GM18520 (cell line): ENCODE measurements around the gene RASGRP3.
A peak's percentile ranks its signal among the peaks of the same experiment; 100 is the strongest.

Experiments used
- ATAC-seq: cut with Tn5 transposase; IDR thresholded peaks from one replicate; pipeline ENCODE4 v1.9.1; 2021; ENCODE audit not compliant: unreplicated experiment

RASGRP3 gene

GRCh38 chr2:33521791-33522281 lies 45.4 kb downstream of the RASGRP3 start:
- ATAC-seq = no peak

DNA sequence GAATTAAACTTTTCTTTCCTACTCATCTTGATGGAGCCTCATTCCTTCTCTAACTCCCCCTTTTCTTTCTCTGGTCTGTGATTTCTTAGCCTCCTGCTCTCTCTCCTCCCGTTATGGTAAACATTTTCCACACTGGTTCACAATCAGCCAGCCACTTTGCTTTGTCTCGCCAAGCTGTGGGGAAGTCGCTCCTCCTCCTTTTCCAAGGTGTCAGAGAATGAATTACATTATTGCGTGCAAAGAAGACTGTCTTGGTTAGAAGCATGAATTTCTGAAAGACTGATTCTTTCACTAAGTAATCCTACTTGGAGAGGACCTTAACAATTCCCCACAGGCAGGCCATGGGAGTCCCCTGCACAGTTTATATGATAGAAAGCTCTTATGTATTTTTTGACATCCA lies 46.1 kb downstream of the RASGRP3 start:
- no peak for ATAC-seq

DNA sequence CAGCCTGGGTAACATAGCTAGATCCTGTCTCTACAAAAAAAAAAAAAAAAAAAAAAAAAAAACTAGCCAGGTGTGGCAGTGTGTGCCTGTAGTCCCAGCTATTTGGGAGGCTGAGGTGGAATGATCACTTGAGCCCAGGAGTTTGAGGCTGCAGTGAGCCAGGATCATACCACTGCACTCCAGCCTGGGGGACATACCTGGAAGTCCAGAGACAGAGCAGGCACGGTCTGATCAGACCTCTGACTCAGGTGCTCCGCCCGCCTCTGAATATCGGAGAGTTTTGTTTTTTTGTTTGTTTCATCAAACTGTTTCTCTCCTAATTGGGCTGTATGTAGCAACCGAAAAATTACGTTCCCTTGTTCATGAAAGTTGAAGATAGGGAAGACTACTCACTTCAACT lies 49.2 kb downstream of the RASGRP3 start:
- no peak for ATAC-seq

DNA sequence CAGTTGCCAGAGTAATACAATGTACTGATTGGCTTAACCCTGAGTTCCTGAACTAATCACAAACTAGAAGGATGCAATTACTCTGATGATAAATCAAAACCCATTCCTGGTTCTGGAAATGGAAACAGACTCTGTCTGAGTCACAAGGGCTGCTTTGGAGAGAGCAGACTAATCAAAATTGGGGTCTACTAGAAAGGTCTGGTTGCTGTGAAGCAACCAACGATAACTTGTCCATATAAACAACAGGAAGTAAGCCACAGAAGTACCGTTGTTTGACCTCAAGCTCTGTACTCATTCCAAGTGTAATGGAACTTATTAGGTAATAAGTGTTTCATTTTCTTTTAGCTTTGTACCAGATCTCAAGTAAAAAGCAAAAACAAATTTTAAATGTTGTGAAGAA lies 49.7 kb downstream of the RASGRP3 start:
- no peak for ATAC-seq

DNA sequence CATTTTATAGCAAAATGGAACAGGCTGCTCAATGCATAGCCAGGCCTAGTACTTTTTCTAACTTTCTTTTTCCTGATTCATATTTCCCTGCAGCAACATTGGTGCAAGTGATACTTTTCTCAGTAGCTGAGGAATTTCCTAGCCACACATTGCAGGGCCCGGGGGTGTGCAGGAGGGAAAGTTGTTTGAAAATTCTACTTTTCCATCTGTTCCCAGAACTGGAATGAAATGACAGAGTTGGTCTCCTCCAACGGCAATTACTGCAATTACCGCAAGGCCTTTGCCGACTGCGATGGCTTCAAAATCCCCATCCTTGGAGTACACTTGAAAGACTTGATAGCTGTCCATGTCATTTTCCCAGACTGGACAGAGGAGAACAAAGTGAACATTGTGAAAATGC lies 50.5 kb downstream of the RASGRP3 start:
- ATAC-seq = no peak

DNA sequence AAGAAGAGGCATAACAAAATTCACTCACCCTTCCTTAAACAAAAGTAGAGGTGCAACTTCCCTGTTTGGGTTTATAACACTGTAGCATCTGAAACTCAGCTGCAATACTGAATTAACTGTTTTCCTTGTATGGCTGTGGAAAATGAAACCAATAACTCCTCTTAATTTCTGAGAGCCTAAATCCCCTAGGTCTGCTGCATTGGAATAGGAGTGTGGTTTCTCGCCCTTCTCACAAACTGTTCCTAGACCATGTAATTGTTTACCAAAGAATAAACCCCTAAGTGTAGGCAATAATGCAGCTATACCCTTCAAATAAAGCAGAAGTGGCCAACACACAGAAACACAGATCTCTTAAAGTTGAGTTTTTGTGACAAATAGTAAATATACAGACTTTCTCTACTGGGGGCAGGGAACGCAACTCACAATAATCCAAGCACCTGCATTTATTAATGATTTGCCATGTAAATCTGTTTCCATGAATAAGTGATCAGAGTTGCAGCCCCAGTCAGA lies 52.0 kb downstream of the RASGRP3 start:
- ATAC-seq = no peak

- peak; percentile 25 for ATAC-seq
These were observed 53.5 kb downstream of the RASGRP3 start for GRCh38 chr2:33529771-33530481.

- no peak for ATAC-seq
These were observed 54.5 kb downstream of the RASGRP3 start for GRCh38 chr2:33530690-33531548.

GRCh38 chr2:33531549-33532059 lies 55.2 kb downstream of the RASGRP3 start:
- no peak for ATAC-seq

GRCh38 chr2:33532146-33532545 lies 55.7 kb downstream of the RASGRP3 start:
- ATAC-seq = no peak

GRCh38 chr2:33532966-33533365 lies 56.5 kb downstream of the RASGRP3 start:
- no peak for ATAC-seq

DNA sequence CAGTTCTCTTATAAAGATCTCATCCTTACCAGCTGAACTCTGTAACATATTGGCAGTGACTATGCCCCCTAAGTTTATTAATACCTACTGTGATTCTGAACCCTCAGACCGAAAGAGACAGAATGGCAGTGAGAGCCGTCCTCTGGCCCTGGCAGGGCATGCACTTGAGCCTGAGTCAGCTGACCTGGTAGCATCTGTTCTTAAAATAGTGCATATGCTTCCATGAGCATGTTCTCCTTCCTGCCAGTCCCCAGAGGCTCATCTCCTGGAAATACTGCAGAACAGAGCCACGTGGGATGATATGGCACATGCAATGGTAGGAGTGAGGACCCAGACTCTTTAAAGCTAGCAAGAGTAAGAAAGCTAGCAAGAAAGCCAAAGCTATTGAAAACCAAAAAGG lies 59.0 kb downstream of the RASGRP3 start:
- ATAC-seq = no peak

- ATAC-seq = no peak
These were observed 64.8 kb downstream of the RASGRP3 start for GRCh38 chr2:33541243-33541642.

- no peak for ATAC-seq
These were observed 73.8 kb downstream of the RASGRP3 start for GRCh38 chr2:33550206-33550605.

- ATAC-seq = no peak
These were observed 76.5 kb downstream of the RASGRP3 start for GRCh38 chr2:33552758-33553461.

DNA sequence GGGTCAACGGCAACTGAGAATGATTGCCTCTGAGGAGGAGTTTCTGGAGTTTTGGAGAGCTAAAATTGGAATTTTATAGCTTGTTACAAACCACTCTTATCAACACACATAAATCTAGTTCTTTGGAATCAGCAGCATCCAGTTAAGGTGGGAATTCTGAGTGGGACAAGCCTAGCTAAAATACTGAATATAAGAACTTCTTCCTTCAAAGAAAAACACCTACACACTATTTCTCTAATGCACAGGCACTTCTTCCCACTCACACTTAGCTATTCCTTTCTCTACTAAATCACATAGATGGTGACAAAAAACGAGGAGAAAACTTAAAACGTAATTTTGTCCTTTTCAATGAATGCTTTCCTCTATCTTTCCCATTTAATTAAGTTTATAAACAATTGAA lies 79.2 kb downstream of the RASGRP3 start:
- ATAC-seq = no peak

DNA sequence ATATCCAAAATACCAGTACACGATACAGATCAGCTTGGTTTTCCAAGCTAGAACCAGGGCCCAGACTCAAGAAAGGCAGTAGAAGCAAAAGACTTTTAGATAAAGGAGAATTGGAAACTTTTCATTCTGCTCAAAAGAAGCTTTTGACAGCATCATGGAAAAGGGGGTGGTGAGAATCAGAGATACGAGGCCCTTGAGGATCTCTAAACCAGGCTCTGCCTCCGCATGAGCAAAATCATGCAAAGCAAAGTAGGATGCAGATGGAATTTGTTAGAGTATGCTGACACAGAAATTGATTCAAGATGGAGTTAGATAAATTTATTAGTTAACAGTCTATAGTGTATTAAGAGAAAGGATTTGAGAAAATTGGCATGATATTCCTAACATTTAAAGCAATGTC lies 82.9 kb downstream of the RASGRP3 start:
- no peak for ATAC-seq

DNA sequence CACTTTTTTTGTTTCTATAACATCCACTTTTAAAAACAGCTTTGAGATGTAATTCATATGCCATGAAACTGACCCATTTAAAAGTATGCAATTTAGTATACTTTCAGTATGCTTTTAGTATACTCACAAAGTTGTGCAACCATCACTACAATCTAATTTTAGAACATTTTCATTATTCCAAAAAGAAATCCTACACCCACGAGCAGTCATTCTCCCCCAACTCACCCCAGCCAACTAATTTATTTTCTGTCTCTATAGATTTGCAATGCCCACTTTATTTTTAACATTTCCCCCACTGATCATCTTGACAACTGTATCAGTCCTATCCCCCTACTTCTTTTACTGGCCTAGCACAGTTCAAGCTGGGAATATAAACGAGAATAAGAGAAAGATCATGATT lies 83.6 kb downstream of the RASGRP3 start:
- no peak for ATAC-seq

GRCh38 chr2:33561872-33562271 lies 85.4 kb downstream of the RASGRP3 start:
- ATAC-seq = no peak

GRCh38 chr2:33570681-33571080 lies 94.2 kb downstream of the RASGRP3 start:
- ATAC-seq = no peak

DNA sequence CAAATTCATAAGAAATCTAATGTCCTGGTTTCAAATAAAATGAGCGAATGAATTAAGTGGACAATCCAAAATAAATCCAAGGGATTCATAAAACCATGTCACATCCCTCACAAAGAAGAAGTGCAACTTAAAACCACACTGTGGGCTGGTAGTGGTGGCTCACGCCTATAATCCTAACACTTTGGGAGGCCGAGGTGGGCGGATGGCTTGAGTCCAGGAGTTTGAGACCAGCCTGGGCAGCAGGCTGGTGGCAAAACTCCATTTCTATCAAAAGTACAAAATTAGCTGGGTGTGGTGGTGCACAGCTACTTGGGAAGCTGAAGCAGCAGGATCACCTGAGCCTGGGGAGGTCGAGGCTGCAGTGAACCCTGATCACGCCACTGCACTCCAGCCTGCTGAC lies 97.2 kb downstream of the RASGRP3 start:
- ATAC-seq = no peak
